Cardiac fibroblast (primary cell): ENCODE measurements around the gene CDH13.

Source experiments
- DNase-seq, 2 donors: peaks; one replicate each; pipeline versions ENCODE4 v3.0.0 to v3.0.0-alpha.2; 2010; ENCODE audit warnings: low read depth in 2 of 2
- H3K4me3 ChIP-seq, 2 donors: replicated peaks in 1 of 2; 1 replicate in 1 of 2; 2 replicates in 1 of 2; pipeline ENCODE4 v1.5.1; 2011; ENCODE audit warnings: low read depth in 2 of 2, low read length in 2 of 2, mild to moderate bottlenecking in 2 of 2, moderate library complexity in 1 of 2
- TF ChIP-seq, protein P1 (sequence below): IDR thresholded peaks from one replicate; pipeline ENCODE4 v1.5.1; 2011; ENCODE audit warnings: low read depth, mild to moderate bottlenecking, low read length, inconsistent platforms

The CDH13 gene

GRCh38 chr16:82655072-82655714, 28.4 kb downstream of the CDH13 start:
- no peak overlapping the region for H3K4me3 ChIP-seq
- DNase-seq, result peak; percentile 75 to 86
- TF ChIP-seq, protein P1, sequence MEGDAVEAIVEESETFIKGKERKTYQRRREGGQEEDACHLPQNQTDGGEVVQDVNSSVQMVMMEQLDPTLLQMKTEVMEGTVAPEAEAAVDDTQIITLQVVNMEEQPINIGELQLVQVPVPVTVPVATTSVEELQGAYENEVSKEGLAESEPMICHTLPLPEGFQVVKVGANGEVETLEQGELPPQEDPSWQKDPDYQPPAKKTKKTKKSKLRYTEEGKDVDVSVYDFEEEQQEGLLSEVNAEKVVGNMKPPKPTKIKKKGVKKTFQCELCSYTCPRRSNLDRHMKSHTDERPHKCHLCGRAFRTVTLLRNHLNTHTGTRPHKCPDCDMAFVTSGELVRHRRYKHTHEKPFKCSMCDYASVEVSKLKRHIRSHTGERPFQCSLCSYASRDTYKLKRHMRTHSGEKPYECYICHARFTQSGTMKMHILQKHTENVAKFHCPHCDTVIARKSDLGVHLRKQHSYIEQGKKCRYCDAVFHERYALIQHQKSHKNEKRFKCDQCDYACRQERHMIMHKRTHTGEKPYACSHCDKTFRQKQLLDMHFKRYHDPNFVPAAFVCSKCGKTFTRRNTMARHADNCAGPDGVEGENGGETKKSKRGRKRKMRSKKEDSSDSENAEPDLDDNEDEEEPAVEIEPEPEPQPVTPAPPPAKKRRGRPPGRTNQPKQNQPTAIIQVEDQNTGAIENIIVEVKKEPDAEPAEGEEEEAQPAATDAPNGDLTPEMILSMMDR, result no peak

- TF ChIP-seq, protein P1, result no peak
- no peak for DNase-seq
- no peak overlapping the region for H3K4me3 ChIP-seq
These were observed 29.1 kb downstream of the CDH13 start for GRCh38 chr16:82655720-82656490.

DNA sequence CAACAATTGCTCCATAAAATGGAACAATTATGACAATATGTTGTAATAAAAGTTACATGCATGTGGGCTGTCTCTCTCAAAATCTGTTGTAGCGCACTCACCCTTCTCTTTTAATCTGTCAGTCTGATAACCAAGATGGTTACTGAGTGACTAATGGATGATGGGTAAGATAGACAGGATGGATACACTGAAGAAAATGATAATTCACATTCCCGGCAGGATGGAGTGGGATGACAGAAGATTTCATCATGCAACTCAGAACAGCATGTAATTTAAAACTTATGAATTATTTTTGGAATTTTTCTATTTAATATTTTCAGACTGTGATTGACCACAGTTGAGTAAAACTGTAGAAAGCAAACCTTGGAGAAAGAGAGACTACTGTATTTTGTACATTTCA, 30.5 kb downstream of the CDH13 start:
- no peak overlapping the region for H3K4me3 ChIP-seq
- DNase-seq, result peak; percentile 49 to 64
- TF ChIP-seq, protein P1, result no peak

GRCh38 chr16:82657786-82658185, 31.0 kb downstream of the CDH13 start:
- TF ChIP-seq, protein P1, result no peak
- no peak overlapping the region for H3K4me3 ChIP-seq
- no peak for DNase-seq

DNA sequence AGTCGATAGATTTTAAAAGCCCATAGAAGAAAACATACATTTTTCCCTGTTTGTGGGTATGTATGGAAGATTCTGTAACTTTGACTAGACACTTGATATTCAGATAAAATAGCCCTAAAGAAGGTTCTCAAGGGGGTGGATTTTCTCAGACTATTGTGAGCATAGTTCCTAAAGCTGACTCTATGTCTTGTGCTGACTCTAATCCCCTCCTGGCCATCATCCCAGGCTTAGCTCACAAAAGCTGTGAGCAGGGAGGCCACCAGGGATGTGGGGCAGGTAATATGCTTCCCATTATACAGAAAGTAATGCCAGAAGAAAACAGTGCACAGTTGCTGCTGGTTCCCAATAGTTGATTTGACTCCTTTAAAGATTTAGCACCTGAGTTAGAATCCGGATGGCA, 32.0 kb downstream of the CDH13 start:
- no peak for DNase-seq
- H3K4me3 ChIP-seq, result no peak overlapping the region
- TF ChIP-seq, protein P1, result no peak

- no peak overlapping the region for H3K4me3 ChIP-seq
- TF ChIP-seq, protein P1, result no peak
- peak; percentile 32 to 65 for DNase-seq
These were observed 33.4 kb downstream of the CDH13 start for GRCh38 chr16:82660075-82660645.
